A375 (cell line): ENCODE measurements around the gene C19orf53. TPM values are rescaled to one million over a fixed set of nuclear protein-coding genes. Genes with fewer than 3 reads are reported as not detected.

ENCODE experiments used
- small RNA-seq: library from RNA; depleted of rRNA; stranded (forward); fragments of <200 nt; gene quantifications from one replicate; pipeline ENCODE3, GENCODE V24; 2014
- total RNA-seq: library from RNA; depleted of rRNA; stranded (reverse); fragments of >200 nt; shearing (Covaris generic); gene quantifications from 2 replicates; pipeline ENCODE4 v1.2.3, GENCODE V29; 2014; rRNA removed

The C19orf53 gene
- total RNA-seq, result 255 and 270 TPM in 2 replicates

DNA sequence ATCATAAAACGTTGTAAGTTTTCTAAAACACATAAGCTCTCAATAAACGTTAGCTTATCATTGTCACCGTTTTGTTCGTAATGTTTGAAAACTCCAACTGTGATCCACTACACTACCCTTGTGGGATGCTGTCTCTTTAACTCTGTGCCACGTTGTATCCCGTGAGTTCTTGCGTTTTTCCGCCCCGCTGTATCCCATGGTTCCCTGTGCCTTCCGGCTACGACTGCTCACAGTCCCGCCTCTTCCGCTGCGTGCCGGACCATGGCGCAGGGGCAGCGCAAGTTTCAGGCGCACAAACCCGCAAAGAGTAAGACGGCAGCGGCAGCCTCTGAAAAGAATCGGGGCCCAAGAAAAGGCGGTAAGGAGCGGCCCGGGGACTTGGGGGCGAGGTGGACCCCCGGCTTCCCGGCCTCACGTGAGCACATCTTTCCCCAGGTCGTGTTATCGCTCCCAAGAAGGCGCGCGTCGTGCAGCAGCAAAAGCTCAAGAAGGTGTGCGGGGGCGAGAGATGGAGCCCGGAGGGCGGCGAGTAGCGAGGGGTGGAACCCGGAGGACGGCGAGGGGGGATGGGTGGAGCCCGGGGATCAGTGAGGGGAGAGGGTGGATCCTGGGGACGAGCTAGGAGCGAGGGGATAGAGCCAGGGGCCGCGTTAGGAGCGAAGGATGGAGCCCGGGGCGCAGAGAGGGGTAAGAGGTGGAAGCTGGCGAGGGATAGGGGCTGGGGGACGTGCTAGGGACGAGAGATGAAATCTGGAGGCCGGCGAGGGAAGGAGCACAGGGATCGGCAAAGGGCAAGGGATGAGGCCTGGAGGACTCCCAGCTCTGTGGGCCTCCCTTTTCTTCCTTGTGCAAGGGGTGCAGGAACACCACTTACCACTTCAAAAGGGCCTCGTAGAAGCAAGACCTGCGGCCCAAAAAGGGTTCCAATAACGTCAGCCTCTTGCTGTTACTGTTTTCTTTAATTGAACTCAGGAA is at the start of gene C19orf53:
Gene C19orf53, plus strand, starts transcription at position 240 of the 975 bp plus-strand sequence. Its CDS starts 22 bp downstream, at position 262.

DNA sequence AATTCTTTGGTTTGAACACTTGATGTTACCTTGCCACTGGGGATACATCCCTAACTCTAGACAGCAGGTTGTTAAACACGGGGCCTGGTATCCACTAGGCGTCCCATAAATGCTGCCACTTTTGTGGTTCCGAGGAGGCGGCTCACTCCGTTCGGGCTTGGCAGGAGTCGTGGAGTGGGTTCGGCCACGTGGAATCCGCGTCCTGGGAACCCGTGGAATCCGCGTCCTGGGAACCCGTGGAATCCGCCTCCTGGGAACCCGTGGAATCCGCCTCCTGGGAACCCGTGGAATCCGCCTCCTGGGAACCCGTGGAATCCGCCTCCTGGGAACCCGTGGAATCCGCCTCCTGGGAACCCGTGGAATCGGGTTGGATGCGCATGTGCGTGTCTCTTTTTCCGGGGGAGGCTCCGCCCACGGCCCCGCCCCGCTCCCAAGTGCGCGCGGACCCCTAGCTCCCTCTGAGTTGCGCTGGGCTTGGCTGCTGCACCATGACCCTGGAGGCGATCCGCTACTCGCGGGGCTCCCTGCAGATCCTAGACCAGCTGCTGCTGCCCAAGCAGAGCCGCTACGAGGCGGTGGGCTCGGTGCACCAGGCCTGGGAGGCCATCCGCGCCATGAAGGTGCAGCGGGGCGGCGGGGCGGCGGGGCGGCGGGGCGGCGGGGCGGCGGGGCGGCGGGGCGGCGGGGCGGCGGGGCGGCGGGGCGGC is 10.0 kb upstream of the C19orf53 start, which contains the start of gene MRI1:
Gene MRI1, plus strand, starts transcription at position 422 of the 707 bp plus-strand sequence. Its CDS starts 67 bp downstream, at position 489.

DNA sequence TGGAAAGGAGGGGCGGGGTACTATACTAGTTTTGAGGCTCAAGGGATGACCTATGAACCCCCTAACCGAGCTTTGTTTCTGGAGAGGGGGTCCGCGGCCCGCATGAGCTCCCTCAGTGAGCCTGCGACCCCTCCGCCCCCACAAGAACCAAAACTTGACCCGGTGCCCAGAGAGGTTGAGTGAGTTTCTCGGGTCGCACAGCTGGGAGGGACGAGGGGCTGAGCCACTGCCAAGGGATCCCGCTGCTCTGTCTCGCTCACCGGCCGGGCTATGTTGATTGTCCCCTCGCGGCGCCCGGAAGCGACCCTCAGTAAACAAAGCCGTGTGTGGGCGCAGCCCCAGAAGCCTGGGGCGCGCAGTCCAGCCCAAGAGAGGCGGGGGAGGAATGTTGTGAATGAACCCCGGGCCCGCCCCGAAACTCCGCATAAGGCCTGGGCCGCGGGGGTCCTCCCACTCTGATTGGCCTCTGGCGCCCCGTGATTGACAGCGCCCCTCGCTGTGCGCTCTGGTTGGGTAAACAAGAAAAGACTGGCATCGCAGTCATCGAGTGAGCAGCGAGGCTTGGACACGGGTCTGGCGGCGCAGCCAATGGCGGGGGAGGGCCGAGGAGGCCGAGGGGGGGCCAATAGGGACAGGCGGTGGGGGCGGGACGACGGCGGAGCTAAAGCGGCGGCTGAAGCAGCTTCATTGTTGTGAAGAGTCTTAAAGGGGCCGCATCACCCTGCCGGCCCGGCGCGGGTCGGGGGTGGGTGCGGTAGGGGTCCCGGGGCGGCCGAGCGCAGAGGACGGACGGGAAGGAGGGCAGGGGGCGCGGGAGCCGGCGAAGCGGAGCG is 20.7 kb downstream of the C19orf53 start, which contains the start of gene ZSWIM4:
Gene ZSWIM4, plus strand, starts transcription at position 687 of the 833 bp plus-strand sequence. CDS start 206 bp downstream, outside the sequence.

Small RNAs within 50 kb of the gene (small RNA-seq; reads per million reads assigned to genes)
- not detected for gene RN7SL619P

Other genes with a start within 250 kb of the C19orf53 start
- 80.2 and 93.2 TPM in 2 replicates for gene MRI1, start 9.9 kb upstream of the C19orf53 start, total RNA-seq
- gene ZSWIM4, start 21.0 kb downstream of the C19orf53 start, total RNA-seq, result 7.9 and 11.6 TPM in 2 replicates
- gene NANOS3, start 102.7 kb downstream of the C19orf53 start, total RNA-seq, result not detected in 2 replicates
- 3.0 and 5.6 TPM in 2 replicates for gene BRME1, start 131.7 kb downstream of the C19orf53 start, total RNA-seq
- 44.1 and 52.4 TPM in 2 replicates for gene CC2D1A, start 131.7 kb downstream of the C19orf53 start, total RNA-seq
- 0.24 TPM in 1 of 2 replicates, not detected in the other for gene PODNL1, start 164.0 kb downstream of the C19orf53 start, total RNA-seq
- gene DCAF15, start 178.1 kb downstream of the C19orf53 start, total RNA-seq, result 54.0 and 59.6 TPM in 2 replicates
- gene RFX1, start 231.9 kb downstream of the C19orf53 start, total RNA-seq, result 7.1 and 9.0 TPM in 2 replicates